Activated CD8-positive, alpha-beta T cell treated with anti-CD3 and anti-CD28 coated beads for 36 hours (primary cell): ENCODE results near the gene AP4E1. TPM values are rescaled to one million over a fixed set of nuclear protein-coding genes. Genes with fewer than 3 reads are reported as not detected.

Experiments
- ATAC-seq: fragments of 200-7000 bp; cut with Tn5 transposase; one replicate; pipeline ENCODE4 v1.10.0; 2021; ENCODE audit warnings: mild to moderate bottlenecking, moderate library complexity
- CTCF ChIA-PET: fragments of 350-600 bp; sonication (Branson Sonifier 250); formaldehyde crosslinking; loops from one replicate; lab custom pipeline; 2021; ENCODE audit warnings: antibody characterized with exemption; lab: Charles Lee
- POLR2A ChIA-PET: fragments of 350-600 bp; sonication (Branson Sonifier 250); formaldehyde crosslinking; loops from one replicate; lab custom pipeline; 2021; ENCODE audit warnings: antibody characterized with exemption; lab: Charles Lee
- DNase-seq: peaks from one replicate; pipeline ENCODE4 v3.0.0-alpha.2; 2020
- H3K27ac Mint-ChIP-seq: one replicate; pipeline ENCODE4 v1.8.0; 2021; ENCODE audit warnings: mild to moderate bottlenecking, mixed read lengths
- H3K27me3 Mint-ChIP-seq: one replicate; pipeline ENCODE4 v1.8.0; 2021; ENCODE audit warnings: mixed read lengths
- H3K36me3 Mint-ChIP-seq: one replicate; pipeline ENCODE4 v1.8.0; 2021; ENCODE audit warnings: low read depth, mixed read lengths
- H3K4me1 Mint-ChIP-seq: one replicate; pipeline ENCODE4 v1.8.0; 2021; ENCODE audit warnings: low read depth, mixed read lengths
- H3K4me3 Mint-ChIP-seq: one replicate; pipeline ENCODE4 v1.8.0; 2021; ENCODE audit warnings: mild to moderate bottlenecking, moderate library complexity, mixed read lengths
- H3K9me3 Mint-ChIP-seq: one replicate; pipeline ENCODE4 v1.8.0; 2021; ENCODE audit warnings: mixed read lengths
- intact Hi-C: fragments of 100-400 bp; cut with micrococcal nuclease; formaldehyde crosslinking; loops from one replicate; pipeline ENCODE4 v1.10.0; 2022
- total RNA-seq, 2 experiments: library from RNA; stranded (reverse); gene quantifications; one replicate each; pipeline ENCODE4 v1.2.3, GENCODE V29; 2021
- TF ChIP-seq, protein P1 (sequence below): fragments of 200-600 bp; IDR thresholded peaks from one replicate; pipeline ENCODE4 v1.8.0; 2022; ENCODE audit warnings: antibody characterized with exemption, mild to moderate bottlenecking

Gene AP4E1
- total RNA-seq, 2 experiments from 2014 or later: 16.6 TPM

DNA sequence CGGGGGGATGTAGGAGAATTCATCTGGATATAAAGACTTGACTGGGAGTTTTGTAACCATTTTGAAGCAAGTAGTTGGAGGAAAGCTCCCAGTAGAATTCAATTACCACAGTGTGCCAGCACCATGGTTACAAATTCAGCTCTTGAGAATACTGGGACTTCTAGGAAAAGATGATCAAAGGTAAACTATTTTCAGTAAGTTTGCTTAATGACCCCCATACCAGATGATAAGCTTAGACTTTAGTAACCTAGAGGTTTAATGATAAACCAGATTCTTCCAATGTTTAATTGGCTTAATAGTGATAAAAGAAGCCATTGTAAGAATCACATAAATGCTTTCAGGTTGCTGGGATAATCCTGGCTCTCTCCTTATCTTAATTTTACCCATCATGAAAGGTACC lies 22.3 kb downstream of the AP4E1 start:
- CTCF ChIA-PET: no interaction called here
- intact Hi-C loops: no loop called here
- H3K4me3 Mint-ChIP-seq: no peak overlapping the region
- H3K27me3 Mint-ChIP-seq: no peaks in the 10 kb centered on the region
- ATAC-seq: no peak
- H3K9me3 Mint-ChIP-seq: no peaks in the 10 kb centered on the region
- H3K27ac Mint-ChIP-seq: no peak overlapping the region
- DNase-seq: no peak
- no peaks in the 10 kb centered on the region for H3K4me1 Mint-ChIP-seq
- POLR2A ChIA-PET: no interaction called here
- TF ChIP-seq, protein P1, sequence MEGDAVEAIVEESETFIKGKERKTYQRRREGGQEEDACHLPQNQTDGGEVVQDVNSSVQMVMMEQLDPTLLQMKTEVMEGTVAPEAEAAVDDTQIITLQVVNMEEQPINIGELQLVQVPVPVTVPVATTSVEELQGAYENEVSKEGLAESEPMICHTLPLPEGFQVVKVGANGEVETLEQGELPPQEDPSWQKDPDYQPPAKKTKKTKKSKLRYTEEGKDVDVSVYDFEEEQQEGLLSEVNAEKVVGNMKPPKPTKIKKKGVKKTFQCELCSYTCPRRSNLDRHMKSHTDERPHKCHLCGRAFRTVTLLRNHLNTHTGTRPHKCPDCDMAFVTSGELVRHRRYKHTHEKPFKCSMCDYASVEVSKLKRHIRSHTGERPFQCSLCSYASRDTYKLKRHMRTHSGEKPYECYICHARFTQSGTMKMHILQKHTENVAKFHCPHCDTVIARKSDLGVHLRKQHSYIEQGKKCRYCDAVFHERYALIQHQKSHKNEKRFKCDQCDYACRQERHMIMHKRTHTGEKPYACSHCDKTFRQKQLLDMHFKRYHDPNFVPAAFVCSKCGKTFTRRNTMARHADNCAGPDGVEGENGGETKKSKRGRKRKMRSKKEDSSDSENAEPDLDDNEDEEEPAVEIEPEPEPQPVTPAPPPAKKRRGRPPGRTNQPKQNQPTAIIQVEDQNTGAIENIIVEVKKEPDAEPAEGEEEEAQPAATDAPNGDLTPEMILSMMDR: no peak
- peaks cover 33% of the 10 kb centered on the region for H3K36me3 Mint-ChIP-seq

DNA sequence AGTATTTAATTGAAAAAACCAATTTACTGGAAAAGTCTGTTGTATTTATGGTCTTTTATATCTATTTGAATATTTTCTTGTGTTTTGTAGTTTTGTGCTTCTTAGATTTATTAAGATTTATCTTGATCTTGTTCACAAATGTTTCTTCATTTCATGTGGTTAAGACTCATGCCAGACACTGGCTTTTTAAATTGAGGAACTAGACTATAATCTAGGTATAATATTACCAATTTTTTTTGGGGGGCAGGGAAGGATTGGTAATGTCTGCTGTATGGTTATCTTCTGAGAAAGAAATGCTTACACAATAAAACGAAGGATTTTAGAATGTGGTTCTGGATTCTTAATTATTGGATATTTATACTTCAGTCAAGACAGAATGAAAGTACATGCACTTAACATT lies 24.9 kb downstream of the AP4E1 start:
- H3K4me3 Mint-ChIP-seq: no peak overlapping the region
- DNase-seq: no peak
- H3K27me3 Mint-ChIP-seq: no peaks in the 10 kb centered on the region
- TF ChIP-seq, protein P1: no peak
- no peak overlapping the region for H3K27ac Mint-ChIP-seq
- ChIA-PET POLR2A (no interaction called here), CTCF (interaction anchor here (0.7 kb wide), 1 partner anchor 225 kb away, joined by 3 read pairs; no protein-coding TSS in a partner anchor)
- no peak for ATAC-seq
- no peaks in the 10 kb centered on the region for H3K9me3 Mint-ChIP-seq
- H3K36me3 Mint-ChIP-seq: peaks cover 28% of the 10 kb centered on the region
- intact Hi-C loops: no loop called here
- no peaks in the 10 kb centered on the region for H3K4me1 Mint-ChIP-seq

DNA sequence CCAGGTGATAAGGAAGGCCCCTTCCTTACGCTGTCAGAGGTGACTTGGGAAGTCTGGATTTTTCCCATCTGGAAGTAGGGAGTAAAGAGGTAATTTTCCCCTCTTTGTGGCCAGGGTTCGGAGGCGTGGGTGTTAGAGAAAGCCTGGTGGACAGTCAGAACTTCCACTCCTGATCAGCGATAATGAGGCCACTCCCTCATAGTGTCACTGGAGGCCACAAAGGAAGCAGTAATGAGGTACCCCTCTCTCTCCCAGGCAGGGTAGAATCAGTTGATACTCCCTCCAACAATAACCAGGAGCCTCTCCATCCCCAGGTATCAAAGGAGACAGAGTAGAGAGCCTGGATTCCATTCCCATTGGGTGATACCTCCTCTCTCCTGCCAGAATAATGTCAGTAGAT lies 30.0 kb downstream of the AP4E1 start:
- no peak overlapping the region for H3K27ac Mint-ChIP-seq
- intact Hi-C loops: no loop called here
- DNase-seq (no peak), ATAC-seq (no peak)
- H3K4me3 Mint-ChIP-seq: no peak overlapping the region
- no peaks in the 10 kb centered on the region for H3K27me3 Mint-ChIP-seq
- no peaks in the 10 kb centered on the region for H3K9me3 Mint-ChIP-seq
- peaks cover 19% of the 10 kb centered on the region for H3K36me3 Mint-ChIP-seq
- no peaks in the 10 kb centered on the region for H3K4me1 Mint-ChIP-seq
- TF ChIP-seq, protein P1: no peak
- CTCF ChIA-PET: no interaction called here
- POLR2A ChIA-PET: no interaction called here

DNA sequence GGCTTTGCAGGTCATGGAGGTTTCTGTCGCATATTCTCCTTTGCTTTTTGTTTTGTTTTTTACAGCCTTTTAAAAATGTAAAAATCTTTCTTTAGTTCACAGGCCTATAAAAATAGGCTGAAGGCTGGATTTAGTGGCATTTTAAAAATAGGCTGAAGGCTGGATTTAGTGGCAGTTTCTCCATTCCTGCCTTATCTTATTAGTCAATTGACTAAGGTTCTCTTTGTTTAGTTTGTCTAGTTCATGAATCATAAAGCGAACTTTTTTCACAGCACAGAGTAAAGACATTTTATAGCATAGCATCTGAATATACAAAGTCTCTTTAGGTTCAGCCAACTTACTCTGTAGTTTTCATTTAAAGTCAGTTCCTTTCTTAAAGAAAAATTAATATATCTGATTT lies 31.4 kb downstream of the AP4E1 start:
- ATAC-seq (no peak), DNase-seq (no peak)
- H3K27ac Mint-ChIP-seq: no peak overlapping the region
- no peaks in the 10 kb centered on the region for H3K9me3 Mint-ChIP-seq
- TF ChIP-seq, protein P1: no peak
- H3K27me3 Mint-ChIP-seq: no peaks in the 10 kb centered on the region
- intact Hi-C loops: no loop called here
- CTCF ChIA-PET: no interaction called here
- POLR2A ChIA-PET: no interaction called here
- peaks cover 28% of the 10 kb centered on the region for H3K36me3 Mint-ChIP-seq
- no peaks in the 10 kb centered on the region for H3K4me1 Mint-ChIP-seq
- H3K4me3 Mint-ChIP-seq: no peak overlapping the region

DNA sequence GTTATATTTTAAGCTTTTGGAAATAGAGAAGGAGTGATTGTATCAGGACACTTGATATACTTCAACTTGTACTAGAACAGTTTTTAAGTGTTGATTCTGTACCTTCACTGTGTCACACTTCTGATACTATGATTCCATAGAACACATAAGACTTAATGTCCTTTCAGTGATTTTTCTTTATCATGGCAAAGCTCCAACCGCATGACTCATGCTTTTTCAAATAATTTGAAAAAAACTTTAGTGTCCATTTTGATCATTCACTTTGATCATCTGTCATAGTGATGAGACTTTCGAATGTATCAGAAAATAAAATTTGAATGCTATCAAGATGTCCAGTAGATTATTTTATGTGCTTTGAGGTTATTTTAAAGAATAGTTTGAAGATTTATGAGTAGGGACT lies 32.0 kb downstream of the AP4E1 start:
- DNase-seq: no peak
- intact Hi-C loops: no loop called here
- ATAC-seq: no peak
- Mint-ChIP-seq H3K36me3 (peaks cover 30% of the 10 kb centered on the region), H3K4me3 (no peak overlapping the region), H3K27me3 (no peaks in the 10 kb centered on the region), H3K9me3 (no peaks in the 10 kb centered on the region), H3K4me1 (no peaks in the 10 kb centered on the region), H3K27ac (no peak overlapping the region)
- ChIA-PET POLR2A (no interaction called here), CTCF (no interaction called here)
- TF ChIP-seq, protein P1: no peak
